IMR-90 (cell line): ENCODE measurements around the gene TEC. TPM values are rescaled to one million over a fixed set of nuclear protein-coding genes. Genes with fewer than 3 reads are reported as not detected.

ENCODE experiments used
- ATAC-seq: fragments of 200-7000 bp; cut with Tn5 transposase; 2 replicates; pipeline ENCODE4 v1.9.1; 2020; ENCODE audit warnings: low read depth, mild to moderate bottlenecking, moderate library complexity
- BruUV-seq: library from RNA; stranded (reverse); fragments of 400-500 nt; replicated peaks from 2 replicates; lab custom pipeline; 2021; lab: Mats Ljungman, UMichigan
- CTCF ChIA-PET: fragments of 300-600 bp; formaldehyde crosslinking; extraction: SDS; loops from one replicate; lab custom pipeline; 2021; ENCODE audit warnings: antibody characterized with exemption; lab: Yijun Ruan, JAX
- POLR2A ChIA-PET: fragments of 300-600 bp; sonication (Branson Sonifier 250); formaldehyde crosslinking; loops from one replicate; lab custom pipeline; 2022; ENCODE audit warnings: antibody characterized with exemption; ENCODE audit not compliant: unreplicated experiment; lab: Charles Lee
- DNase-seq: peaks from one replicate; pipeline ENCODE4 v3.0.0; 2013
- H2AFZ ChIP-seq: replicated peaks from 2 replicates; pipeline ENCODE3; 2013; ENCODE audit warnings: low read length, mild to moderate bottlenecking; ENCODE audit not compliant: poor library complexity
- H2AK5ac ChIP-seq: 2 replicates; pipeline ENCODE4 v1.6.1; 2013; ENCODE audit warnings: low read depth, low read length, inconsistent platforms
- H2AK9ac ChIP-seq: replicated peaks from 2 replicates; pipeline ENCODE3; 2013; ENCODE audit warnings: mild to moderate bottlenecking, low read depth, low read length, moderate library complexity; ENCODE audit not compliant: poor library complexity
- H2BK120ac ChIP-seq: 2 replicates; pipeline ENCODE4 v1.6.1; 2013; ENCODE audit warnings: low read depth, low read length, inconsistent platforms
- H2BK15ac ChIP-seq: 3 replicates; pipeline ENCODE4 v1.6.1; 2013; ENCODE audit warnings: low read depth, low read length, inconsistent platforms
- H2BK20ac ChIP-seq: 2 replicates; pipeline ENCODE4 v1.6.1; 2013; ENCODE audit warnings: low read depth, mild to moderate bottlenecking, inconsistent platforms, low read length, moderate library complexity
- H2BK5ac ChIP-seq: 2 replicates; pipeline ENCODE4 v1.6.1; 2013; ENCODE audit warnings: mild to moderate bottlenecking, low read depth, low read length, inconsistent platforms; ENCODE audit not compliant: poor library complexity, severe bottlenecking
- H3K14ac ChIP-seq: replicated peaks from 2 replicates; pipeline ENCODE4 v1.6.1; 2013; ENCODE audit warnings: low read depth, low read length, inconsistent platforms
- H3K18ac ChIP-seq: 2 replicates; pipeline ENCODE4 v1.6.1; 2013; ENCODE audit warnings: low read depth, low read length, control low read depth
- H3K23ac ChIP-seq: 2 replicates; pipeline ENCODE4 v1.6.1; 2013; ENCODE audit warnings: low read depth, low read length, inconsistent platforms
- H3K27ac ChIP-seq: 2 replicates; pipeline ENCODE4 v1.5.1; 2013; ENCODE audit warnings: mild to moderate bottlenecking, control low read depth, low read length; ENCODE audit not compliant: insufficient read depth
- H3K27me3 ChIP-seq: 2 replicates; pipeline ENCODE4 v1.6.1; 2013; ENCODE audit warnings: low read length; ENCODE audit not compliant: control insufficient read depth, insufficient read depth
- H3K36me3 ChIP-seq: 2 replicates; pipeline ENCODE4 v1.6.1; 2013; ENCODE audit warnings: low read length, mixed read lengths; ENCODE audit not compliant: control insufficient read depth, insufficient read depth
- H3K4ac ChIP-seq: 2 replicates; pipeline ENCODE4 v1.6.1; 2013; ENCODE audit warnings: low read depth, low read length, inconsistent platforms
- H3K4me1 ChIP-seq: 2 replicates; pipeline ENCODE4 v1.6.1; 2013; ENCODE audit warnings: low read length, mixed read lengths; ENCODE audit not compliant: control insufficient read depth, insufficient read depth
- H3K4me2 ChIP-seq: 2 replicates; pipeline ENCODE4 v1.6.1; 2013; ENCODE audit warnings: low read depth, mild to moderate bottlenecking, control low read depth, low read length, moderate library complexity
- H3K4me3 ChIP-seq: 2 replicates; pipeline ENCODE4 v1.5.1; 2013; ENCODE audit warnings: low read depth, mild to moderate bottlenecking, control low read depth, low read length, moderate library complexity; ENCODE audit not compliant: insufficient read depth
- H3K56ac ChIP-seq: 2 replicates; pipeline ENCODE4 v1.6.1; 2013; ENCODE audit warnings: low read length, inconsistent platforms; ENCODE audit not compliant: insufficient read depth; ENCODE audit errors: extremely low read depth
- H3K79me1 ChIP-seq, 2 experiments: 2 replicates each; pipeline ENCODE4 v1.6.1; 2013; ENCODE audit warnings: low read length in 2 of 2, inconsistent platforms in 1 of 2, low read depth in 1 of 2
- H3K9ac ChIP-seq: 2 replicates; pipeline ENCODE4 v1.6.1; 2013; ENCODE audit warnings: low read depth, low read length, control low read depth
- H3K9me1 ChIP-seq: 2 replicates; pipeline ENCODE4 v1.6.1; 2013; ENCODE audit warnings: low read length, inconsistent platforms; ENCODE audit not compliant: insufficient read depth
- H3K9me3 ChIP-seq: 2 replicates; pipeline ENCODE4 v1.6.1; 2013; ENCODE audit warnings: low read length; ENCODE audit not compliant: control insufficient read depth, insufficient read depth
- H4K20me1 ChIP-seq: 2 replicates; pipeline ENCODE4 v1.6.1; 2013; ENCODE audit warnings: low read length, inconsistent platforms; ENCODE audit not compliant: insufficient read depth
- H4K5ac ChIP-seq: 2 replicates; pipeline ENCODE4 v1.6.1; 2013; ENCODE audit warnings: mild to moderate bottlenecking, low read depth, low read length, control low read depth
- H4K8ac ChIP-seq, 2 experiments: 2 replicates each; pipeline ENCODE4 v1.6.1; 2013; ENCODE audit warnings: low read depth in 2 of 2, low read length in 2 of 2, control low read depth in 1 of 2, inconsistent platforms in 1 of 2
- H4K91ac ChIP-seq: 2 replicates; pipeline ENCODE4 v1.6.1; 2013; ENCODE audit warnings: low read depth, low read length, inconsistent platforms; ENCODE audit not compliant: insufficient read depth
- CHD1 ChIP-seq: IDR thresholded peaks from 2 replicates; pipeline ENCODE4 v1.6.1; 2012; ENCODE audit warnings: low read depth, low read length, improper control_type of control experiment
- CTCF ChIP-seq: conservative IDR thresholded peaks from 2 replicates; pipeline ENCODE4 v1.5.1; 2012; ENCODE audit warnings: mild to moderate bottlenecking, low read depth, low read length, improper control_type of control experiment
- FOS ChIP-seq: fragments of 150-350 bp; IDR thresholded peaks from 2 replicates; pipeline ENCODE4 v1.6.1; 2016; ENCODE audit warnings: low read depth, low read length
- MAZ ChIP-seq: IDR thresholded peaks from 2 replicates; pipeline ENCODE4 v1.6.1; 2012; ENCODE audit warnings: low read depth, mild to moderate bottlenecking, low read length, improper control_type of control experiment, moderate library complexity, borderline replicate concordance
- MXI1 ChIP-seq: IDR thresholded peaks from 2 replicates; pipeline ENCODE4 v1.6.1; 2012; ENCODE audit warnings: low read depth, mild to moderate bottlenecking, low read length, moderate library complexity, borderline replicate concordance
- NFE2L2 ChIP-seq: fragments of 150-350 bp; IDR thresholded peaks from 2 replicates; pipeline ENCODE4 v1.6.1; 2016; ENCODE audit warnings: low read depth, mild to moderate bottlenecking, low read length
- POLR2A ChIP-seq: IDR thresholded peaks from 2 replicates; pipeline ENCODE4 v1.6.1; 2012; ENCODE audit warnings: mild to moderate bottlenecking, low read depth, low read length
- RCOR1 ChIP-seq: IDR thresholded peaks from 2 replicates; pipeline ENCODE4 v1.6.1; 2012; ENCODE audit warnings: mild to moderate bottlenecking, low read length, improper control_type of control experiment; ENCODE audit not compliant: insufficient replicate concordance
- RFX5 ChIP-seq: IDR thresholded peaks from 2 replicates; pipeline ENCODE4 v1.8.0; 2012; ENCODE audit warnings: low read depth, mild to moderate bottlenecking, low read length, moderate library complexity
- USF2 ChIP-seq: fragments of 150-350 bp; IDR thresholded peaks from 2 replicates; pipeline ENCODE4 v1.6.1; 2017; ENCODE audit warnings: mild to moderate bottlenecking, antibody characterized with exemption, low read length, low read depth
- WGBS, 2 experiments: methylation state at CpG; one replicate each; pipeline versions ENCODE4 v1.1.5 to v1.1.7; 2013; ENCODE audit warnings: missing lambda C conversion rate in 2 of 2; ENCODE audit not compliant: insufficient read length in 1 of 2; ENCODE audit errors: extremely low coverage in 2 of 2; 5-methylcytosine and 5-hydroxymethylcytosine counted together
- dilution Hi-C: fragments of 300-500 bp; cut with HindIII; formaldehyde crosslinking; loops from one replicate; pipeline ENCODE4 v1.14.3; 2018; ENCODE audit warnings: low sequenced_read_pairs; ENCODE audit not compliant: unreplicated experiment
- in situ Hi-C: fragments of 300-500 bp; cut with MboI; formaldehyde crosslinking; loops from 3 replicates; pipeline ENCODE4 v1.14.3; 2019; ENCODE audit warnings: low sequenced_read_pairs, inconsistent platforms, mixed read lengths
- intact Hi-C: fragments of 100-400 bp; cut with micrococcal nuclease; formaldehyde crosslinking; loops from 2 replicates; pipeline ENCODE4 v1.10.0; 2022
- polyA plus RNA-seq, 3 experiments: library from polyadenylated mRNA; depleted of rRNA; stranded (reverse); fragments of >200 nt; gene quantifications; 2 replicates each; pipeline ENCODE4 v1.2.3, GENCODE V29; 2012; ENCODE audit warnings: low replicate concordance in 1 of 3
- total RNA-seq: library from RNA; depleted of rRNA; stranded (reverse); fragments of >200 nt; gene quantifications from 2 replicates; pipeline ENCODE4 v1.2.3, GENCODE V29; 2012
- TF ChIP-seq, protein P1 (sequence below): fragments of 150-350 bp; IDR thresholded peaks from 2 replicates; pipeline ENCODE4 v1.6.1; 2016; ENCODE audit warnings: low read depth, mild to moderate bottlenecking, low read length, moderate library complexity, borderline replicate concordance

TEC gene
- total and polyA plus RNA-seq, 2 of the 4 experiments (the other 2 are of a cell fraction) = 0.39 to 0.54 TPM

GRCh38 chr4:48243429-48243828, 26.2 kb downstream of the TEC start:
- peaks cover 1% of the 10 kb centered on the region; the same call in 1 of the 2 replicates for H3K27me3 ChIP-seq
- CTCF ChIA-PET = no interaction called here

More at GRCh38 chr4:48243429-48243828, 26.2 kb downstream of the TEC start:
- H3K14ac ChIP-seq = no peak overlapping the region
- no CpG with 5 or more reads among the region's 3 CpGs for WGBS, 2 experiments
- TF ChIP-seq CHD1 (no peak), CTCF (no peak), MAZ (no peak), MXI1 (no peak), RCOR1 (no peak), NFE2L2 (no peak), USF2 (no peak), POLR2A (no peak), RFX5 (no peak), FOS (no peak)
- TF ChIP-seq, protein P1, sequence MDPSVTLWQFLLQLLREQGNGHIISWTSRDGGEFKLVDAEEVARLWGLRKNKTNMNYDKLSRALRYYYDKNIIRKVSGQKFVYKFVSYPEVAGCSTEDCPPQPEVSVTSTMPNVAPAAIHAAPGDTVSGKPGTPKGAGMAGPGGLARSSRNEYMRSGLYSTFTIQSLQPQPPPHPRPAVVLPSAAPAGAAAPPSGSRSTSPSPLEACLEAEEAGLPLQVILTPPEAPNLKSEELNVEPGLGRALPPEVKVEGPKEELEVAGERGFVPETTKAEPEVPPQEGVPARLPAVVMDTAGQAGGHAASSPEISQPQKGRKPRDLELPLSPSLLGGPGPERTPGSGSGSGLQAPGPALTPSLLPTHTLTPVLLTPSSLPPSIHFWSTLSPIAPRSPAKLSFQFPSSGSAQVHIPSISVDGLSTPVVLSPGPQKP = no peak
- H3K36me3 ChIP-seq = no peaks in the 10 kb centered on the region
- H2AK9ac ChIP-seq = no peak overlapping the region
- H3K9me3 ChIP-seq = no peaks in the 10 kb centered on the region
- dilution Hi-C loops = no loop called here
- DNase-seq = no peak
- ATAC-seq = no peak
- no TSS peak for BruUV-seq
- intact Hi-C loops = loop anchor here (5.0 kb wide), 1 partner anchor 36 kb away; no protein-coding TSS in a partner anchor
- no peak overlapping the region for H3K27ac ChIP-seq
- H3K4ac ChIP-seq = no peak overlapping the region
- in situ Hi-C loops = no loop called here
- no peak overlapping the region for H2AK5ac ChIP-seq
- H3K9me1 ChIP-seq = no peaks in the 10 kb centered on the region
- H3K9ac ChIP-seq = no peak overlapping the region
- no peak overlapping the region for H4K5ac ChIP-seq
- POLR2A ChIA-PET = no interaction called here
- H3K79me1 ChIP-seq = no peaks in the 10 kb centered on the region; a peak in 1 of 4 replicates
- H4K20me1 ChIP-seq = no peaks in the 10 kb centered on the region
- H3K56ac ChIP-seq = no peak overlapping the region
- no peak overlapping the region for H3K23ac ChIP-seq
- no peak overlapping the region for H2BK5ac ChIP-seq
- H4K91ac ChIP-seq = no peak overlapping the region
- no peak overlapping the region for H2BK20ac ChIP-seq
- no peak overlapping the region for H3K18ac ChIP-seq
- H2BK15ac ChIP-seq = no peak overlapping the region
- no peak overlapping the region for H3K4me3 ChIP-seq
- H3K4me2 ChIP-seq = no peak overlapping the region
- H2AFZ ChIP-seq = no peak overlapping the region
- H2BK120ac ChIP-seq = no peak overlapping the region
- H4K8ac ChIP-seq = no peak overlapping the region
- no peaks in the 10 kb centered on the region for H3K4me1 ChIP-seq
